Coronary artery (tissue), 2 donors: ENCODE data around the gene VANGL2.

ENCODE experiments used
- DNase-seq: peaks from one replicate; pipeline ENCODE4 v3.0.0-alpha.2; 2017; ENCODE audit warnings: low spot score
- H3K27ac ChIP-seq, 2 donors: fragments of 200-600 bp; sonication (generic); one replicate each; pipeline ENCODE4 v1.5.1; 2016 to 2019
- H3K4me3 ChIP-seq: fragments of 200-600 bp; sonication (generic); 2 replicates; pipeline ENCODE4 v1.5.1; 2016; ENCODE audit warnings: mild to moderate bottlenecking, moderate library complexity
- TF ChIP-seq, protein P1 (sequence below): fragments of 200-600 bp; sonication (generic); IDR thresholded peaks from one replicate; pipeline ENCODE4 v1.5.1; 2019; ENCODE audit warnings: antibody characterized with exemption

The VANGL2 gene

DNA sequence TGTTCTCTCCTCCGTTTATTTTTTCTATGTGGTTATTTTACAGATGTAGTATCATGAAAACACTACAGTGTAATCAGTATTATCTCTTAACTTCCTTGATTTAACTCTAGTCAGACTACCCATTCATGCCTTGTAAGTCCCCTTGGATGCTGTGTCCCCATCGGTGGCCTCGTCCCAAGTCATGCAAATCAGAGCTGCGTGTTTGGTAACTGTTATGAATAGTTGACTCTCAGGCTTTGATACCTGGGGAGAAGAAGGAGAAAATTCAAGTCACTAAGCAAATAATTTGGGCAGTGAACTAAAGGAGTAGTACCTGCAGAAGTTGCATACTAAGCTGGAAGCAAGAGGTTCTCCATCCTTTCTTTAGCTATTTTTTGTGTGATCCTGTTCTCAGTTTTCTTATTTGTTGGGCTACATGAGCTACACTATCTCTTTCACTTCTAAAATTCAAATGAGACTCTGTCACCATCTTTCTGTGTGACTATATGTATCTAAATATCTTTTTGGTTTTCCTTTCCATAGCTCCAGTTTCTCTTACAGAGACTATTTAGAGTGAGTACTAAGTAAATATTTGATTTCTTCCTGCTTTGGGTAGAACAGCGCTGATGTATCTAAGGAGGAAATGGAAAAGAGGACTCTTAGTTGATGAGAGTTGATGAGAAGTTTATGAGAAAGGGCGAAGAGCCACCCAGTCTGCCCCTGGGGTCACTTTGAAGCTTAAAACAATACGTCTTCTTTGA, 50.9 kb downstream of the VANGL2 start:
- no peak overlapping the region for H3K27ac ChIP-seq
- DNase-seq = no peak
- H3K4me3 ChIP-seq = no peak overlapping the region
- TF ChIP-seq, protein P1, sequence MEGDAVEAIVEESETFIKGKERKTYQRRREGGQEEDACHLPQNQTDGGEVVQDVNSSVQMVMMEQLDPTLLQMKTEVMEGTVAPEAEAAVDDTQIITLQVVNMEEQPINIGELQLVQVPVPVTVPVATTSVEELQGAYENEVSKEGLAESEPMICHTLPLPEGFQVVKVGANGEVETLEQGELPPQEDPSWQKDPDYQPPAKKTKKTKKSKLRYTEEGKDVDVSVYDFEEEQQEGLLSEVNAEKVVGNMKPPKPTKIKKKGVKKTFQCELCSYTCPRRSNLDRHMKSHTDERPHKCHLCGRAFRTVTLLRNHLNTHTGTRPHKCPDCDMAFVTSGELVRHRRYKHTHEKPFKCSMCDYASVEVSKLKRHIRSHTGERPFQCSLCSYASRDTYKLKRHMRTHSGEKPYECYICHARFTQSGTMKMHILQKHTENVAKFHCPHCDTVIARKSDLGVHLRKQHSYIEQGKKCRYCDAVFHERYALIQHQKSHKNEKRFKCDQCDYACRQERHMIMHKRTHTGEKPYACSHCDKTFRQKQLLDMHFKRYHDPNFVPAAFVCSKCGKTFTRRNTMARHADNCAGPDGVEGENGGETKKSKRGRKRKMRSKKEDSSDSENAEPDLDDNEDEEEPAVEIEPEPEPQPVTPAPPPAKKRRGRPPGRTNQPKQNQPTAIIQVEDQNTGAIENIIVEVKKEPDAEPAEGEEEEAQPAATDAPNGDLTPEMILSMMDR = no peak

DNA sequence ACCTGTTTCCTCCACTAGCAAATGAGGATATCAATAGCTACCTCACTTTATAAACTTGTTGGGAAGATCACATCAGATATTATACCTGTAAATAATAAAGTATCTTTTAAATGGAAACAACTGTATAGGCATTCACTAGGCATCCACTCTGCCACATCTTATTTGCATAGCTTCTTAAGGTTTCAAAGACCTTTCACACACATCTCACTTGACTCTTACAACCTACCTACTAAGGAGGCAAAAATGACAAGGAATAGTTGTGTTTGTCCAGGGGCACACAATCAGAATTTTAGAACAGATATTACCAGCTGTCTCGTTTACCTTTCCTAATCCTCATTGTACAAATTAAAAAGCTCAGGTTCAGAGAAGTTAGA, 51.5 kb downstream of the VANGL2 start:
- Histone ChIP-seq H3K27ac (no peak overlapping the region), H3K4me3 (no peak overlapping the region)
- no peak for DNase-seq
- TF ChIP-seq, protein P1 = no peak

DNA sequence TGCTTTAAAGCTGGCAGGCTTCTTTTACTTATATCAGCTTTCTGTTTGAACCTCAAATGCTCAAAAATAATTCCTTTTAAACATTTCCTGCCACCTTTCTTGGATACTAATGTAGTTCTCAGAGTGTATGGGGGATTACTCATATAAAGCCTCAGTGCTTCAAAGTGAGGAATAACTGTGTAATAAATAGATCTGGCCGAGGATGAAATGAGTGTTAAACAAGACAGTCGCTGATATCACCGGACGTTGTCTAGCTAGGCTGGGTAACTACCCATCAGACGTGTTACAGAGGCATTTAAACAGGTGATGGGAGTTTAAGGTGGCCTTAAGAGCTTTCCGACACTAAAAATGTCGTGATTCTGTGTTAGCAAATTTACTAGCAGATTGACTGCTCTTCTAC, 53.1 kb downstream of the VANGL2 start:
- Histone ChIP-seq H3K4me3 (no peak overlapping the region), H3K27ac (no peak overlapping the region)
- DNase-seq = no peak
- TF ChIP-seq, protein P1 = no peak

DNA sequence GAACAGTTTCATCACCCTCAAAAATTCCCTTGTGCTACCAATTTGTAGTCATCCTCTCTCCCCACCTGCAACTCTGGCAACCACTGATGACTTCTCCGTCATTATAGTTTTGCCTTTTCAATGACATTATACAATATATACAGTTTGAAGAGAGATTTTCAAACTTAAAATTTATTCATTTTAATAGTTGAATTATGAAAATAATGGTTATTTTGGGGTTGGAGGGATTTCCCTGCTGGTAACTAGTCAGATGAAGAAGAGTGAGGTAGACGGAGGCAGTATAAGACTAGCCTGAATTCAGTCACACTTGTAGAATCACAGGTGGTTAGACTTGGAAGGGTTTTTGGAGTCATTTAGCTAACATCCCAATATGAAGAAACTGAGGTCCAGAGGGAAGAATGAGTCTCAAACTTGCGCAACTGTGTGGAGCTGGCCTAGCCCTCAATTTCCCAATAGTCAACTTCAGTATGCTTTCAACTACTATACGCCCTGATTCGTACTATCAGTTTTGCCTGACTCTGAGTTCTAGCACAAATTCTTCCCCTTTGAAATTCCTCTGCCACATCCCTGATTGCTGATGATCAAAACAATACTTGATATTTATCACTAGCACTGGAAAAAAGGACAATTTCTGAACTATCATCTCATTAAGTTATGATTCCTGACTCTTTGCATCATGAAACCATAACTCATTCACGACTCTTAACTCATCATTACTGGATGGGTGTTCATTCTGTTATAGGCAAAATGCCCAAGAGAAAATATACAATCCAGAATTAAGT, 54.2 kb downstream of the VANGL2 start:
- no peak for DNase-seq
- TF ChIP-seq, protein P1 = no peak
- Histone ChIP-seq H3K4me3 (no peak overlapping the region), H3K27ac (no peak overlapping the region)

DNA sequence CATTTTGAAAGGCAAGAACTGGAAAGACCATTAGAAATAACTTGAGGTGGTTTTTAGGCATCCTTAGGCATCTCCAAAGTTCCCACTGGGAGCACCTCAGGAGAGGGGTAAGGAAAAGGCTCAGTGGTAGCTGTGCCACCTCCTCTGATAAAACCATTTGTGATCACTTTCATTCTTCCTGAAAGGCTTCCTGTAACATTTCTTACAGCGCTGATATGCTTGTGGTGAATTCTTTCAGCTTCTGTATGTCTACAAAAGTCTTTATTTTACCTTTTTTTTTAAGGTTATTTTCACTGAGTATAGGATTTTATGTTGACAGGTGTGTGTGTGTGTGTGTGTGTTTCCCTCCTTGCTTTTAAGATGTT, 54.8 kb downstream of the VANGL2 start:
- H3K27ac ChIP-seq = no peak overlapping the region
- TF ChIP-seq, protein P1 = no peak
- no peak overlapping the region for H3K4me3 ChIP-seq
- DNase-seq = no peak

DNA sequence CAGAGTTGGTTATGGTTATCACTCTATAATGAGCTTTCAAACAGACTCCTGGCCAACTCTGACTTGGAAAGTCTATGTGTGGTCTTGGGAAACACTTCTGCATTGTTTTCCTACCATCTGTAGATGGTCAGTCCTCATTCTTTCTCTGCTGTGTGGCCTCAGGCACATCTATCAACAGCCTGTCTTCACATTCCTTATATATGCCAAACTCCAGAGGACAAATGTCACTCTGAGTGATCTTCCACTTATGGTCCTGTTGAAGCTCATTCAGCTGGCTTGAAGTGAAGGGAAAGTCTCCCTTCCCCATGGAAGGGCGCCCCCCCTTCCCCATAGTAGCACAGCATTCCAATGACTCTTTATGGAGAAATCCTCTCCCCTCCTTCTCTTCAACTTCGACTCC, 58.7 kb downstream of the VANGL2 start:
- Histone ChIP-seq H3K4me3 (no peak overlapping the region), H3K27ac (no peak overlapping the region)
- TF ChIP-seq, protein P1 = no peak
- DNase-seq = no peak

DNA sequence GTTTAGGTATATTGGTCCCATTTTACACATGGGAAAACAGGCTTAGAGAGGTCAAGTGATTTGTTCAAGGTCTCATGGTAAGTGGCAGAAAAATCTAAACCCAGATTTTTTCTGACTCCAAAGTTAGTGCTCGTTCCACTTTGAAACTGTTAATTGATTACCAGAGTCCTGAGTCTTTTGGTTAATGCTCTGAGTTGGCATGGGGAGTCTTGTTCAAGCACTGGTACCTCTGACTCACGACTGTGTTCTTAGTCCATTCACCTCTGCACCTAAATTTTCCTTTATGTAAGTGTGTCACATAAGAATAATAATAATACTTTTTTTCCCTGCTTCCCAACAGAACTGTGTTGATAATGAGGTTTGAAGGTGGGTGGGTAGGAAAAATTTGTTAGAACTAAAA, 59.3 kb downstream of the VANGL2 start:
- no peak overlapping the region for H3K27ac ChIP-seq

More for the DNA sequence above, 59.3 kb downstream of the VANGL2 start:
- TF ChIP-seq, protein P1 = no peak
- H3K4me3 ChIP-seq = no peak overlapping the region
- no peak for DNase-seq
